Measurements from ENCODE around the gene KCNQ2. TPM values are rescaled to one million over a fixed set of nuclear protein-coding genes. Genes with fewer than 3 reads are reported as not detected.

The KCNQ2 gene
- total and polyA plus RNA-seq, 5 donors = under 0.01 to 2.3 (median 1.1) TPM; not detected in 2

DNA sequence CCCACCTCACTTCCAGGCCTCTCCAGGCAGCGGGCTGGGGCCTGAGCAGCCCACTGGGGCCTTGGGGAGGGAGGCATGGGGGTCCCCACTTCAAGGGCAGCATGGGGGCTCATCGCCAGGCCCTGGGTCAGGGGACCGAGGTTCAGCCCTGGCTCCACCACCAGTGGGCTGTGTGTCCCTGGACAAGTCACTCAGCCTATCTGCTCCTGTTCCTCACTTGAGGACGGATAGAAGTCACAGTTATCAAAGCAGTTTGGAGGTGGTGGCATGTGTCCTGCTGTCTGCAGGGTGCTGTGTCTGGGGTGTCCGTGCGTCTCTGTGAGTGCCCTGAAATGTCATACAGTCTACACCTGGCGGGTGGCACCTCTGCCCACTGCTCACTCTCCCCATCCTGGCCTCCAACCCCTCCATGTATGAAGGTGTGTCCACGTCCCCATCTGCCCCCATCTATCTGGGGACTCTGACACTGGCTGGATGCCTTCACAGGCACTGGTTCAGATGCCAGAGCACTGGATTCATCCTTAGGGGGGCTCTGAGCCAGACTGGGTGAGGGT lies 22.8 kb upstream of the KCNQ2 start:
- Histone ChIP-seq H3K4me1 (ENCODE audit: control insufficient read depth, insufficient read depth, low read length) (no peaks in the 10 kb centered on the region), H3K27me3 (ENCODE audit: control insufficient read depth, insufficient read depth) (no peaks in the 10 kb centered on the region), H3K9me3 (ENCODE audit: control insufficient read depth, low read length) (no peaks in the 10 kb centered on the region), H3K27ac (ENCODE audit: low read length) (no peak overlapping the region), H3K4me3 (ENCODE audit: low read length) (no peak overlapping the region)
- intact Hi-C loops (cut with DNase I) = no loop called here
- WGBS = 75% methylated on average over 8 of the region's 8 CpGs
- DNase-seq (peak in 1 of 3 donors; percentile 41), ATAC-seq (no peak)

DNA sequence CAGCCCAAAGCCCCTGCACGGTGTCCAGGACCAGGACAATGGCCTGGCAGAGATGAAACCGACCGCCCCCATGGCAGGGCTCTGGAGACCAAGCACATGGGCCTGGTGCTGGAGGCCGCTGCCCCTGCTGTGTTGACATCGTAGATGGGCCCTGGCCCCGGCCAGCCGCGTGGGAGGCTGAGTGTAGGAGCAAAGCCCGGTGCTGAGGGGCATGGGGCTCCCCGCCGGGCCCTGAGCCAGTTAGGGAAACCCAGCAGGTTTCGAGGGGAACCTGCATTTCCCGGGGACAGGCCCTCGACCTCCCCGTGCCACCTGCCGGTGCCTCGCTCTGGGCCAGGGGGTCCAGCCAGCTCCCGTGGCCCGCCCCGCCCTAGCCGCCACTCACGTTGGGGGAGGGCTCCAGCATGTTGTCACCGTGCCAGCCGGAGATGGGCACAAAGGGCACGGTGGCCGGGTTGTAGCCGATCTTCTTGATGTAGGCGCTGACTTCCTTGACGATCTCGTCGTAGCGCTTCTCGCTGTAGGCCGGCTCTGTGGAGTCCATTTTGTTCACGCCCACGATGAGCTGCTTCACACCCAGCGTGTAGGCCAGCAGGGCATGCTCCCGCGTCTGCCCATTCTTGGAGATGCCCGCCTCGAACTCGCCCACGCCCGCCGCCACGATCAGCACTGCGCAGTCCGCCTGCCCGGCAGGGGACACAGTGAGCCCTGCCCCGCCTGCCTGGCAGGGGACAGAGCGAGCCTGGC lies 22.1 kb upstream of the KCNQ2 start:
- H3K9me3 ChIP-seq (ENCODE audit: control insufficient read depth, low read length) = no peaks in the 10 kb centered on the region
- no peaks in the 10 kb centered on the region for H3K27me3 ChIP-seq (ENCODE audit: control insufficient read depth, insufficient read depth)
- intact Hi-C loops (cut with DNase I) = no loop called here
- no peak overlapping the region for H3K27ac ChIP-seq (ENCODE audit: low read length)
- WGBS = 83% methylated on average over 51 of the region's 51 CpGs
- ATAC-seq (no peak), DNase-seq (peak; percentile 18 to 58 (median 56))
- no peaks in the 10 kb centered on the region for H3K4me1 ChIP-seq (ENCODE audit: control insufficient read depth, insufficient read depth, low read length)
- H3K4me3 ChIP-seq (ENCODE audit: low read length) = no peak overlapping the region

DNA sequence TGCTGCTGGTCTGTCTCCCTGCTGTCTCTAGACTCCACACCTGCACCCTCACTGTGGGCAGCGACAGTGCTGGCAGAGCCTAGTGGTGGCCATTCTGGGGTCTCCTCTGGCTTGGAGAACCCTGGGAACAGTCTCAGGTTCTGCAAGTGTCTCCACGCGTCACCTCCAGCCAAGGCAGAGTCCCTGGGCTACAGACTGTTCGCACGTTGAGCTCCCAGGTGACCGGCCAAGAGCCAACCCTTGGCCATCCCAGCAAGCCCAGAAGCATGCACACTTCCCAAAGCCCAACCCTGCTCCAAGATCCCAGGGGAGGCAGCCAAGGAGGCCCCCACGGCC lies 21.6 kb upstream of the KCNQ2 start:
- DNase-seq (peak in 1 of 3 donors; percentile 28), ATAC-seq (no peak)
- Histone ChIP-seq H3K4me3 (ENCODE audit: low read length) (no peak overlapping the region), H3K9me3 (ENCODE audit: control insufficient read depth, low read length) (no peaks in the 10 kb centered on the region), H3K27ac (ENCODE audit: low read length) (no peak overlapping the region), H3K4me1 (ENCODE audit: control insufficient read depth, insufficient read depth, low read length) (no peaks in the 10 kb centered on the region), H3K27me3 (ENCODE audit: control insufficient read depth, insufficient read depth) (no peaks in the 10 kb centered on the region)
- whole genome bisulfite sequencing = 83% methylated on average over 7 of the region's 7 CpGs
- intact Hi-C loops (cut with DNase I) = no loop called here

DNA sequence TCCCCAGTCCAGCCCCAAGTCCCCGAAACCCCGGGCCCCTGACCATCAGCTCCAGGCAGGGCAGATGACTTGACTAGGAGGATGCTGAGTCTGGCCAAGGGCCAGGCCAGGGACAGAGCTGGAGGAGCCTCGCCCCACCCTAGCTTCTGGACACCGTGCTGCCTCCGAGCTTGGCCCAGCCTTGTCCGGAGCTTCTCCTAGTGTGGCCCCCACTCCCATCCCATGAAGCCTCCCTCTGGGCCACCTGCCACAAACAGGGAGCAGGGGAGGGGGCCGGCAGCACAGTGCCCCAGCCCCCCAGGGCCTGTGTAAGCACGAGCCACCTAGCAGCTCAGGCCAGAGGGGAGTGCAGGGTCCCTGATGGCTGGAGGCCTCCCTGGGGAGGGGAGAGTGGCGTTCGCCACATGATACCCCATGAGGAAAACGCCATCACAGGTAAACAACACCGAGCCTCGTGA lies 21.1 kb upstream of the KCNQ2 start:
- WGBS = 65% methylated on average over 13 of the region's 13 CpGs
- no peaks in the 10 kb centered on the region for H3K27me3 ChIP-seq (ENCODE audit: control insufficient read depth, insufficient read depth)
- H3K27ac ChIP-seq (ENCODE audit: low read length) = no peak overlapping the region
- intact Hi-C loops (cut with DNase I) = no loop called here
- ATAC-seq = no peak
- no peaks in the 10 kb centered on the region for H3K9me3 ChIP-seq (ENCODE audit: control insufficient read depth, low read length)
- no peaks in the 10 kb centered on the region for H3K4me1 ChIP-seq (ENCODE audit: control insufficient read depth, insufficient read depth, low read length)
- H3K4me3 ChIP-seq (ENCODE audit: low read length) = no peak overlapping the region
- DNase-seq = peak; percentile 10 to 53 (median 33)

DNA sequence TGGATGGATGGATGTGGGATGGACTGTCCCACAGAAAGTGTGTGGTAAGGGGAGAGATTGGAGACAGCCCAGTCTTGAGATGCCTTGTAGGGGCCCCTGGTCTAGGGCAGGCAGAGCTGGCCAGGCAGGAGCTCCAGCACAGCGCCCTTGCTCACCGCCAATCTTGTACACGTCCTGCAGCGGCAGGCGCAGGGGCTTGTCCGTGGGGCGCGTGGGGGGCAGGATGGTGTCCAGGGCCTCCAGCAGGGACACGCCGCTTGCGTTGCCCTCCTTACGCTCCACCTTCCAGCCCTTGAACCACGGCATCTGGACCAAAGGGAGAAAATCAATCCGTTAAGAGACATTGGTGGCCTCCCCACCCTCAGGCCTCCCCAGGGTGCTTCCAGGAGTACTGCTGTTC lies 20.5 kb upstream of the KCNQ2 start:
- intact Hi-C loops (cut with DNase I) = no loop called here
- no peaks in the 10 kb centered on the region for H3K27me3 ChIP-seq (ENCODE audit: control insufficient read depth, insufficient read depth)
- no peak overlapping the region for H3K4me3 ChIP-seq (ENCODE audit: low read length)
- WGBS = 92% methylated on average over 14 of the region's 14 CpGs
- DNase-seq (peak in 2 of 3 donors; percentile 34 to 37), ATAC-seq (no peak)
- no peak overlapping the region for H3K27ac ChIP-seq (ENCODE audit: low read length)
- H3K9me3 ChIP-seq (ENCODE audit: control insufficient read depth, low read length) = no peaks in the 10 kb centered on the region
- no peaks in the 10 kb centered on the region for H3K4me1 ChIP-seq (ENCODE audit: control insufficient read depth, insufficient read depth, low read length)

DNA sequence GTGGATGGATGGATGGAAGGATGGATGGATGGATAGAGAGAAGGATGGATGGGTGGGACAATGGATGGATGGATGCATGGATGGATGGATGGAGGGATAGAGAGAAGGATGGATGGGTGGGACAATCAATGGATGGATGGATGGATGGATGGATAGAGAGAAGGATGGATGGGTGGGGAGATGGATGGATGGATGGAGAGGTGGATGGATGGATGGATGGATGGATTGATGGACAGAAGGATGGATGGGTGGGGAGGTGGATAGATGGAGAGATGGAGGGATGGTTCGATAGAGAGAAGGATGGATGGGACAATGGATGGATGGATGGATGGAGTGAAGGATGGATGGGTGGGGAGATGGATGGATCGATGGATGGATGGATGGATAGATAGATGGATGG lies 20.1 kb upstream of the KCNQ2 start:
- 96% methylated on average over 2 of the region's 2 CpGs for WGBS
- ATAC-seq = no peak
- Histone ChIP-seq H3K9me3 (ENCODE audit: control insufficient read depth, low read length) (no peaks in the 10 kb centered on the region), H3K27ac (ENCODE audit: low read length) (no peak overlapping the region), H3K27me3 (ENCODE audit: control insufficient read depth, insufficient read depth) (no peaks in the 10 kb centered on the region), H3K4me1 (ENCODE audit: control insufficient read depth, insufficient read depth, low read length) (no peaks in the 10 kb centered on the region), H3K4me3 (ENCODE audit: low read length) (no peak overlapping the region)
- intact Hi-C loops (cut with DNase I) = no loop called here
- no peak for DNase-seq

DNA sequence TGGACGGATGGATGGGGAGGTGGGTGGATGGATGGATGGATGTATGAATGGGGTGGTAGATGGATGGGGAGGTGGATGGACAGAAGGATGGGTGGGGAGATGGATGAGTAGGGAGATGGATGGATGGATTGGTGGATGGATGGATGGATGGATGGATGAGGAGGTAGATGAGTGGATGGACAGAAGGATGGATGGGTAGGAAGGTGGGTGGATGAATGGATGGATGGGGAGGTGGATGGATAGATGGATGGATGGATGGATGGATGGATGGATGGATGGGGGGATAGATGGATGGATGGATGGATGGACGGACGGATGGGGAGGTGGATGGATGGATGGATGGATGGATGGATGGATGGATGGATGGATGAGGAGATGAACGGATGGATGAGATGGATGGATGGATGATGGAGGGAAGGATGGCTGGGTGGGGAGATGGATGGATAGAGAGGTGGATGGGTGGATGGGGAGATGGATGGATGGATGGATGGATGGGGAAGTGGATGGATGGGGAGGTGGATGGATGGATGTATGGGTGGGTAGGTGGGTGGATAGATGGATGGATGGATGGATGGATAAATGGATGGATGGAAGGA lies 19.3 kb upstream of the KCNQ2 start:
- Histone ChIP-seq H3K9me3 (ENCODE audit: control insufficient read depth, low read length) (no peaks in the 10 kb centered on the region), H3K4me1 (ENCODE audit: control insufficient read depth, insufficient read depth, low read length) (no peaks in the 10 kb centered on the region), H3K27me3 (ENCODE audit: control insufficient read depth, insufficient read depth) (no peaks in the 10 kb centered on the region), H3K27ac (ENCODE audit: low read length) (no peak overlapping the region), H3K4me3 (ENCODE audit: low read length) (no peak overlapping the region)
- ATAC-seq (no peak), DNase-seq (no peak)
- 72% methylated on average over 4 of the region's 4 CpGs for WGBS
- intact Hi-C loops (cut with DNase I) = no loop called here

DNA sequence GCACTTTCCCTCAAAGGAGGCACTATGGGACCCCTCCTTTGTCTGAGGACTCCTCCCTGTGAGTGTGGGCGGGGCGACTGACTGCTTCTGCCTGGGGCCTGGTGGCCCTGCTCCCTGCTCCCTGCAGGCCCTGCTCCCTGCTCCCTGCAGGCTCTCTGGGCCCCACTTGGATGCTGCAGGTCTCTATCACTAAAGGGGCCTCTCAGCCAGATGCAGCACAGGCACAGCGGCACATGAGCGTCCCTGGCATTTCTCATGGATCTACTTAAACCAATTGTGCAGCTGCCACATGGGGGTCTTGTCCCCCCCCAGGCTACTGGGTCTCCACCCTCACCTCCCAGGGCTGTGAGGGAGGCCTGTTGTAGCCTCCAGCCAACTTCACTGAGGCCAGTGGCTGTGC lies 18.6 kb upstream of the KCNQ2 start:
- Histone ChIP-seq H3K4me3 (ENCODE audit: low read length) (no peak overlapping the region), H3K27ac (ENCODE audit: low read length) (no peak overlapping the region), H3K27me3 (ENCODE audit: control insufficient read depth, insufficient read depth) (no peaks in the 10 kb centered on the region), H3K4me1 (ENCODE audit: control insufficient read depth, insufficient read depth, low read length) (no peaks in the 10 kb centered on the region), H3K9me3 (ENCODE audit: control insufficient read depth, low read length) (no peaks in the 10 kb centered on the region)
- intact Hi-C loops (cut with DNase I) = no loop called here
- 78% methylated on average over 4 of the region's 4 CpGs for WGBS
- ATAC-seq = no peak
- peak; percentile 14 to 38 (median 37) for DNase-seq

DNA sequence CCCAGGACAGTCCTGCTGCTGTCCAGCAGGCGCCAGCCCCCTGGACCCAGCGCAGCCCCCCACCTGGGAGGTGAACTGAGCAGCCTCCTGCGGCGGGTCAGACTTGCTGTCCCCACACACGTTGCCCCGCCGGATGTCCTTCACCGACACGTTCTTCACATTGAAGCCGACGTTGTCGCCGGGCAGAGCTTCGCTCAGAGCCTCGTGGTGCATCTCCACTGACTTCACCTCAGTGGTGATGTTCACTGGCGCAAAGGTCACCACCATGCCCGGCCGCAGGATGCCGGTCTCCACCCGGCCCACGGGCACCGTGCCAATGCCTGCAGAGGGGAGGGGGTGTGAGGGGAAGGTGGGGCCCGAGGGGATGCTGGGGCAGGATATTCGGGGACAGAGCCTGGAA lies 18.0 kb upstream of the KCNQ2 start:
- intact Hi-C loops (cut with DNase I) = no loop called here
- 60% methylated on average over 24 of the region's 24 CpGs for WGBS
- peak; percentile 14 to 73 (median 37) for DNase-seq

DNA sequence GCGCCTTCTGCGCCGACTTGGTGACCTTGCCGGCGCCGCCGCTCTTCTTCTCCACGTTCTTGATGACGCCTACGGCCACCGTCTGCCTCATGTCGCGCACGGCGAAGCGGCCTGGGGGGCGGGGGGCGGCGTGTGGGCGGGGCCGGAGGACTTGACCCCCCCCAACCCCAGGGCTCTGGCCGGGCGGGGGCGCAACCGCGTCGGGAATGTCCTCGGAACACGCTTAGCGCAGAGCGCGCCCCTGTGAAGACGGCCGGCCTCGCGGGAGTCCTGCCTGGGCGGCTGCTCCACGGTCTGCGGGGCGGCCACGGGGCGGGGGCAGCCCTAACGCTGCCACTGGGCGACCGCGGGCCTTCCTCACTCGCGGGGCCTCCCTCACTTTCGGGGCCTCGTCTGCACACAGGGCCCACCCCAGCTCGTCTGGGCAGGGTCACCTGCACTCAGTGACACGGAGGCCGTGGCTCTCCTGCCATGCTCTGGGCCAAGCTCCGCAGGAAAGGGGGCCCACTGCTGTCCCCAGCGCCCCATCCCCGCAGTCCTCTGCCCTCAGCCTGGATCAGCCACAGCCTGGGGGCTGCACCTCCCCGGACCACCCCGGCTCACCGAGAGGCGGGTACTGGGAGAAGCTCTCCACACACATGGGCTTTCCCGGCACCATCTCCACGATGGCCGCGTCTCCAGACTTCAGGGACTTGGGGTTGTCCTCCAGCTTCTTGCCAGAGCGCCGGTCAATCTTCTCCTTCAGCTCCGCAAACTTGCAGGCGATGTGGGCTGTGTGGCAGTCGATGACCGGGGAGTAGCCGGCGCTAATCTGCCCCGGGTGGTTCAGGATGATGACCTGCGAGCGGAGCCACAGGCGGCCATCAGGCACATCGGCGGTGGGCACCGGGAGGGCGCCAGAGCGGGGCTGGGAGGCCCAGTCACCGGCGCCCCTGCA lies 16.1 kb upstream of the KCNQ2 start:
- DNase-seq = peak; percentile 9 to 47 (median 47)
- H3K27me3 ChIP-seq (ENCODE audit: control insufficient read depth, insufficient read depth) = no peaks in the 10 kb centered on the region
- no peaks in the 10 kb centered on the region for H3K9me3 ChIP-seq (ENCODE audit: control insufficient read depth, low read length)
- ATAC-seq = no peak
- H3K4me3 ChIP-seq (ENCODE audit: low read length) = no peak overlapping the region
- no peak overlapping the region for H3K27ac ChIP-seq (ENCODE audit: low read length)
- H3K4me1 ChIP-seq (ENCODE audit: control insufficient read depth, insufficient read depth, low read length) = no peaks in the 10 kb centered on the region
- intact Hi-C loops (cut with DNase I) = no loop called here
- WGBS = 25% methylated on average over 83 of the region's 83 CpGs

More for the DNA sequence above, 18.0 kb upstream of the KCNQ2 start:
- Histone ChIP-seq H3K9me3 (ENCODE audit: control insufficient read depth, low read length) (no peaks in the 10 kb centered on the region), H3K27ac (ENCODE audit: low read length) (no peak overlapping the region), H3K4me3 (ENCODE audit: low read length) (no peak overlapping the region), H3K27me3 (ENCODE audit: control insufficient read depth, insufficient read depth) (no peaks in the 10 kb centered on the region), H3K4me1 (ENCODE audit: control insufficient read depth, insufficient read depth, low read length) (no peaks in the 10 kb centered on the region)
- no peak for ATAC-seq
